Measurements from ENCODE around the gene NRM. TPM values are rescaled to one million over a fixed set of nuclear protein-coding genes. Genes with fewer than 3 reads are reported as not detected.

Gene NRM
- total and polyA plus RNA-seq, 2 of the 13 experiments (the other 11 are each of a cell fraction or from before 2014, with no cell fraction given): 12.5 to 16.0 TPM

GRCh38 chr6:30721198-30722024 lies 30.6 kb upstream of the NRM start (continued):
- no peak for TF ChIP-seq KIAA2018 (CRISPR knock-in tag; IDR thresholded peaks at IDR 0.05; ENCODE audit: borderline replicate concordance)
- TF ChIP-seq RBFOX2 (IDR thresholded peaks at IDR 0.05; ENCODE audit: low read depth, low read length): peak; percentile 99
- no peak; the same call in 1 of the 2 replicates for TF ChIP-seq FOXO1 (CRISPR knock-in tag; IDR thresholded peaks at IDR 0.05)
- peak; percentile 98 for TF ChIP-seq AGO2 (optimal IDR thresholded peaks at IDR 0.05; ENCODE audit: low read depth, low read length)
- TF ChIP-seq GTF2F1 (IDR thresholded peaks at IDR 0.05; ENCODE audit: low read length): no peak
- TF ChIP-seq SMYD3 (CRISPR knock-in tag; IDR thresholded peaks at IDR 0.05): 0 out of 2 replicates have a peak, but pooled peaks have one; percentile 20
- TF ChIP-seq FOXK1 (CRISPR knock-in tag; IDR thresholded peaks at IDR 0.05; ENCODE audit: borderline replicate concordance, low read depth): no peak
- no peak for TF ChIP-seq SATB2 (CRISPR knock-in tag; IDR thresholded peaks at IDR 0.05)
- no peak for TF ChIP-seq GPBP1L1 (CRISPR knock-in tag; IDR thresholded peaks at IDR 0.05)
- no peak; the same call in 1 of the 2 replicates for TF ChIP-seq FOSL1 (CRISPR knock-in tag; IDR thresholded peaks at IDR 0.05; ENCODE audit: borderline replicate concordance)
- TF ChIP-seq ZFP37 (CRISPR knock-in tag; IDR thresholded peaks at IDR 0.05; ENCODE audit: borderline replicate concordance): peak; percentile 24; the same call in 1 of the 2 replicates
- TF ChIP-seq MYC (CRISPR knock-in tag; IDR thresholded peaks at IDR 0.05; ENCODE audit: borderline replicate concordance): peak; percentile 91; the same call in 1 of the 2 replicates
- 0 out of 2 replicates have a peak, but pooled peaks have one; percentile 6 for TF ChIP-seq ZFP82 (CRISPR knock-in tag; IDR thresholded peaks at IDR 0.05; ENCODE audit: borderline replicate concordance)
- no peak; the same call in 1 of the 2 replicates for TF ChIP-seq U2AF2 (IDR thresholded peaks at IDR 0.05; ENCODE audit: low read depth, low read length)
- TF ChIP-seq HINFP (CRISPR knock-in tag; IDR thresholded peaks at IDR 0.05; ENCODE audit: low read depth): no peak
- TF ChIP-seq ZNF850 (CRISPR knock-in tag; conservative IDR thresholded peaks at IDR 0.05): no peak
- no peak for TF ChIP-seq NFATC3 (CRISPR knock-in tag; IDR thresholded peaks at IDR 0.05)

Measured in HepG2 (cell line).